Measurements from ENCODE around the gene CARD19. TPM values are rescaled to one million over a fixed set of nuclear protein-coding genes. Genes with fewer than 3 reads are reported as not detected.

CARD19 gene
- total RNA-seq (46.3 and 47.3 TPM in 2 replicates), polyA plus RNA-seq (37.5 and 66.8 TPM in 2 replicates)

DNA sequence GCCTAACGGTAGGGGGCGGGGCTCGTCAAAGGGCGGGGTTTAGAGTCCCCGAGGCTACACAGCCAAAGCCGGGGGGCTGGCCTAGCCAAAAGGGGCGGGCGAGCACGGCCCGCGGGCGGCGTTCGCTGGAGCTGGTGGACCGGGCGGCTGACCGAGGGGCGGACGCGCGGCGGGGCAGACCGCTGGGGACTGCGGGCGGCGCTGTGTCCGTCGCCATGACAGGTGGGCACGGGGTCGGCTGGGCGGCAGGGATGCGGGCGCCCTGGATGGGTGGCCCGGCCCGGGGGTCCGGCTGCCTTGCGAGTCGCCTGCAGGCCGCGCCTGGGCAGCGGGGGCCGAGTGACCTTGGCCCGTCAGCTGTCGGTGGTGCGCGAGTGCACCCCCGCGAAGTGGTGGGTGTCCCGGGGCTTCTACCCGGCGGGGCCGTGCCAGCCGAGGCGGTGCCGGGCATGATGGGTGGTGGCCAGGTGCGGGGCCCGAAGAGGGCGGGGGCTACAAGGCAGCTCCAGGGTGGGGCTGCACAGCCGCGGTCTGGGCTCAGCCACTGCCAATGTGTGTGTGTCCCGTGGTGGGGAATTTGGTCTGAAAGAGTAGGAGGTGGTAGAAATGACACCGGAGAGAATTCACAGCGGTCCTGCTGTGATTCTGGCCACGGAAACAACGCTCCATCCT lies at the start of gene CARD19:
CARD19 (plus strand) TSS at position 87 of the 672 bp plus-strand sequence; CDS start at position 216, 129 bp downstream.
- Histone ChIP-seq H3K9me3 (ENCODE audit: low read depth) (no peaks in the 10 kb centered on the region), H3K4me1 (ENCODE audit: low read depth) (peaks cover 9% of the 10 kb centered on the region), H3K27ac (peak within 1 kb of the TSS; percentile 89), H3K36me3 (no peaks in the 10 kb centered on the region), H3K27me3 (no peaks in the 10 kb centered on the region), H3K4me3 (peak within 1 kb of the TSS; percentile 88)
- no peak for TF ChIP-seq CTCF (IDR thresholded peaks at IDR 0.05; ENCODE audit: low read depth, low read length)
- peak in 1 of 2 donors; percentile 27 for DNase-seq (ENCODE audit: low read depth in 1 of 2, low spot score in 1 of 2)

DNA sequence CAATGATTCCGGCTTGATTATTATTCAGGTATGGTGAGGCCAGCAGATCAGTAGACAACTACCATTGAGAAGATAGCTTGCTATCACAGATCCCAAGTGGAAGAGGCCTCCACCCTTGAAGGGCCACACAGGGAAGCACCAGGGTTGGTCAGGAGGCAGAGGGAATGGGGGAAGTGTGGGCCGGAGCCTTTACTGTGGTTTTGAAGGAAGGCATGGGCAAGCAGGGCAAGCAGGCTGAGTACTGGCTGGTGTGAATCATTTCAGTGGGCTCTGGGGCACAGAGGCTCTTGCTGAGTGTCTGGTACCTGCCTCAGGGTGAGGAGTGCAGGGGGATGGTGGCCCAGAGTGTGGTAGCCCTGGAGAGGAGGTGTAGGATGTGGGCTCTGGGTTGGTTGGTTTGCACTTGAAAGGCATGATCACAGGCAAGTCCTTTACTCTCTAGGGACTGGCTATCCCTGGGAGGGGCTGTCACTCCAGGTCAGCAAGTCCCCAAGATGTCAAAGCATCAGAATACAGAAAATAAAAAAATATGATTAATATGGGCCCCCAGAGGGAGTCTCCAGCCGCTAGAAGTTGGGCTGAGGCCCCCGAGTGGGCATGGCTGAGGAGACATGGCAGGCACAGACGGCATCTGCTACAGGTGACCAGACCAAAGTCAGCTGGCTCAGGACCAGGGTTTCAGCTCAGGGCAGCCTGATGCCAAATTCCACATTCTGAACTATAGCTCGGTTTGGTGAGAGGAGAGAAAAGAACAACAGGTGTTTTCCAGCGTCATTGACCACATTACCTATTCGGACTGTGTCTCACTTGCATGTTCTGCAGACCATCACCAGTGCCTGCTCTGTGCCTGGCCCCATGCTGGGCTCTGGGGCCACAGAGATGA lies 47.2 kb upstream of the CARD19 start:
- H3K9me3 ChIP-seq (ENCODE audit: low read depth): no peaks in the 10 kb centered on the region
- DNase-seq (ENCODE audit: low read depth in 1 of 2, low spot score in 1 of 2): no peak
- no peaks in the 10 kb centered on the region for H3K4me1 ChIP-seq (ENCODE audit: low read depth)
- H3K4me3 ChIP-seq: no peak overlapping the region
- H3K27ac ChIP-seq: no peak overlapping the region
- no peak for TF ChIP-seq CTCF (IDR thresholded peaks at IDR 0.05; ENCODE audit: low read depth, low read length)
- no peaks in the 10 kb centered on the region for H3K27me3 ChIP-seq
- no peaks in the 10 kb centered on the region for H3K36me3 ChIP-seq

- Histone ChIP-seq H3K4me1 (ENCODE audit: low read depth) (no peaks in the 10 kb centered on the region), H3K4me3 (no peak overlapping the region), H3K27ac (no peak overlapping the region), H3K36me3 (no peaks in the 10 kb centered on the region), H3K27me3 (no peaks in the 10 kb centered on the region), H3K9me3 (ENCODE audit: low read depth) (no peaks in the 10 kb centered on the region)
- DNase-seq (ENCODE audit: low read depth in 1 of 2, low spot score in 1 of 2): no peak
- TF ChIP-seq CTCF (IDR thresholded peaks at IDR 0.05; ENCODE audit: low read depth, low read length): no peak
Observed at GRCh38 chr9:93049491-93049890, 46.5 kb upstream of the CARD19 start.

DNA sequence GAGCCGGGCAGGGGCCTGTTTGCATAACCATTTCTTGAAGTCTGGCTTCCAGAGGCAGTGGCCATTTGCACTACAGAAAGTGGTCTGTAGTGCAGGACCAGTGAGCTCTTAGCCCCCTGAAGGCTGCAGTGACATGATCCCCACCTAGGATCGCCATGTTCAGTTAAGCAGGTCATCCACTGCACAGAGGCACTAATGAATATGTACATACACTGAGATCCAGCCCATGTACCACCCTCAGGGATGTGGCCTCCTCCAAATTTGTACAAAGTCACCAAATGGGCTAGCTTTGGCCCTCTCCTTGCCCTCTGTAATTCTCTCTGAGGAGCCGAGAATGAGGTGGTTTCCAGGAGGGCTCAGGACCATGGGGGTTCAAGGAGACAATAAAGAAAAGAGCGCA lies 45.8 kb upstream of the CARD19 start:
- H3K27me3 ChIP-seq: no peaks in the 10 kb centered on the region
- DNase-seq (ENCODE audit: low read depth in 1 of 2, low spot score in 1 of 2): no peak

GRCh38 chr9:93051680-93052089 lies 44.3 kb upstream of the CARD19 start:
- Histone ChIP-seq H3K27ac (no peak overlapping the region), H3K36me3 (no peaks in the 10 kb centered on the region), H3K4me1 (ENCODE audit: low read depth) (no peaks in the 10 kb centered on the region), H3K9me3 (ENCODE audit: low read depth) (no peaks in the 10 kb centered on the region), H3K4me3 (no peak overlapping the region), H3K27me3 (no peaks in the 10 kb centered on the region)
- no peak for TF ChIP-seq CTCF (IDR thresholded peaks at IDR 0.05; ENCODE audit: low read depth, low read length)
- DNase-seq (ENCODE audit: low read depth in 1 of 2, low spot score in 1 of 2): peak in 1 of 2 donors; percentile 79

More for the DNA sequence above, 45.8 kb upstream of the CARD19 start:
- TF ChIP-seq CTCF (IDR thresholded peaks at IDR 0.05; ENCODE audit: low read depth, low read length): no peak
- no peaks in the 10 kb centered on the region for H3K9me3 ChIP-seq (ENCODE audit: low read depth)
- no peak overlapping the region for H3K27ac ChIP-seq
- H3K4me1 ChIP-seq (ENCODE audit: low read depth): no peaks in the 10 kb centered on the region
- no peaks in the 10 kb centered on the region for H3K36me3 ChIP-seq
- no peak overlapping the region for H3K4me3 ChIP-seq
